HG03175 (cell line): ENCODE measurements around the gene GADD45G.

ENCODE experiments used
- ATAC-seq: cut with Tn5 transposase; IDR thresholded peaks from one replicate; pipeline ENCODE4 v1.9.1; 2021; ENCODE audit warnings: mild to moderate bottlenecking, moderate library complexity; ENCODE audit not compliant: unreplicated experiment

The GADD45G gene

DNA sequence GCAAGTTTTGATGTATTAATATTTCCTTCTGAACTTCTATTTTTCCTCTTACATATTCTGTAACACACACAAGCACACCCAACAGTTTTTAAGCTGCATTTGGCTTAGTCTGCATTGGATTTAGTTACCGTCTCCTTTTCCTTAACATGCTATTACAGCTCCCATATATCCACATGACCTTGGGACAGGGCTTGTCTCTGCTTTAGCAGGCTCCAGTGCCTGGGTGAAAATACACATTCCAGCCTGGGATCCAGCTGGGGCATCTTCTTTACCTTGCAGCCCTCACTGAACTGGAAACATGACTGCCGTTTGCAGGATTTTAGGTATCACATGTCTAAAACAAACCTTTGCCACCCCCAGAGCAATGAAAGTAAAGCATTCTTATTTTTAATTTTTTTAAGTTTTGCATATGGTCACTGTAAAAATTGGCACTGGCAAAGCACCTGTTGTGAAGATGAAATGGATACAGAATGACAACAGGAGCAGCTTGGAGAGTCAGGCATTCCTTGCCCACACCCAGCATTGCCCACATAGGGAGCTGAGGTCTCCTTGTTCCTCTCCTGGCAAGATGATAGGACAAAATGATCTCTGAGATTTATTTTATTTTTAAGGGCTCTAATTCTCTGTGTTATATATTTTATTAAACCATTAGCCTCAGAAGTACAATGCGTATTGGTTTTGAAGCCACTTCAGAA lies 4.0 kb downstream of the GADD45G start:
- ATAC-seq = no peak

DNA sequence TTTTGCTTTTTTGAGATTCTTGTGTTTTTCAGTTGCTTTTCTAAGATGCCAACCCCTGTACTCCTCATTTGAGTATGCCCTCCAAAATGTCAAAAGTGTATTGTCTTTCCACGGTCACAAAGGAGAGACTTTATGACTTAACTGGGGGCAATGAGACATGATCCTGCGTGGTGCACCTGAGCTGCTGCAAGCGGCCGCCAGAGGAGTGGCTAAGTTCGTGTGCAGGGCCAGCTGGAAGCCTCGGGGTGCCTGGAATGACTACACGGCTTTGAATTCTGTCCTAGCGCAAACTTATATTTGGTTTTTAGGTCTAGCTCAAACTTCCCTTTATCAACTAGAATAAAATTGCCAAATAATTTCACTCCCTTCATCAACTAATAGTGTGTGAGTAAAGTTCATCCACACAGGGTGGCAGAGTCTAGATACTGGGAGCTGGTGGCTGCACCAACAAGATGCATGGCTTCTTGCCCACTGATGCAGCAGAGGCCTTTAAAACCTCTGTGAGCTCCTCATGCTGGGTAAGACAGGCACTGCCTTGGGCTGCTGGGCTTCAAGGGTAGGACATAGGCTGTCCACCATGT lies 4.7 kb downstream of the GADD45G start:
- no peak for ATAC-seq

- no peak for ATAC-seq
Measured at GRCh38 chr9:89610391-89610925, 5.6 kb downstream of the GADD45G start.

GRCh38 chr9:89611425-89611824 lies 6.6 kb downstream of the GADD45G start:
- ATAC-seq = no peak

GRCh38 chr9:89612566-89613278 lies 7.9 kb downstream of the GADD45G start:
- ATAC-seq = no peak

GRCh38 chr9:89613912-89614892 lies 9.4 kb downstream of the GADD45G start:
- no peak for ATAC-seq

DNA sequence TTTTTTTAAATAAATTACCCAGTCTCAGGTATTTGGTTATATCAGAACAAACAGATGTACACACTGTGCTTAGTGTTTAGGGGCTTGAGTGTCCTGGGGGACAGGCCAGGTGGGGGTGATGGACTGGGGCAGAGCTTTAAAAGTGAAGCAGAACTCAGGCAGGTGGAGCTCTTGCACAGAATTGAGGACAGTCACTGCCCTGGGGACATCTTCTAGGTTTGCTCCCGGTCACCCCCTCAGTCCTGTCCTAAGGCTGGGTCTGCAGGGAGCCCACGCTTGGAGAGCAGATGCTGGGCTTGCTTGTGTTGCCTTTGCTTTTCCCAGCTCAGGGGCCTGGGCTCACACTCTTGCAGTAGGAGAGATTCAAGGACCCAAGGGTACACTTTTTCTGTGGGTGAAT lies 10.8 kb downstream of the GADD45G start:
- no peak for ATAC-seq

- ATAC-seq = no peak
Measured at GRCh38 chr9:89616411-89616810, 11.6 kb downstream of the GADD45G start.

GRCh38 chr9:89617978-89618377 lies 13.2 kb downstream of the GADD45G start:
- ATAC-seq = no peak

DNA sequence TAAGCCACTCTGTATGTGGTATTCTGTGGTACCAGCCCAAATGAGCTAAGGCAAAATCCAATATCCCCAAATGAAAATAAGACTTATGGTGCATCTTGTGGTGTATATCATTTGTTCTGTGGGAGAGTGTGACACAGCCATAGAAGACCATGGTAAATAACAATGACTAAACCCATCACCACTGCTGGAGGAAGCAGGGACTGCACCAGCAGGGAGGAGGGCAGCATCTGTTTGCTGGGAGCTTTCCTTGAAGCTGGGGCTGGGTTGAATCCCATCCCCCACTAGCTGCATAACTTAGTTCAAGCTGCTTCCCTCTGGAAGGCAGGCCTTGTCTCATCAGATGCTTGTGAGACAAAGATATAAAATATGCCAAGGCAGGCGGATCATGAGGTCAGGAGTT lies 14.2 kb downstream of the GADD45G start:
- no peak for ATAC-seq

DNA sequence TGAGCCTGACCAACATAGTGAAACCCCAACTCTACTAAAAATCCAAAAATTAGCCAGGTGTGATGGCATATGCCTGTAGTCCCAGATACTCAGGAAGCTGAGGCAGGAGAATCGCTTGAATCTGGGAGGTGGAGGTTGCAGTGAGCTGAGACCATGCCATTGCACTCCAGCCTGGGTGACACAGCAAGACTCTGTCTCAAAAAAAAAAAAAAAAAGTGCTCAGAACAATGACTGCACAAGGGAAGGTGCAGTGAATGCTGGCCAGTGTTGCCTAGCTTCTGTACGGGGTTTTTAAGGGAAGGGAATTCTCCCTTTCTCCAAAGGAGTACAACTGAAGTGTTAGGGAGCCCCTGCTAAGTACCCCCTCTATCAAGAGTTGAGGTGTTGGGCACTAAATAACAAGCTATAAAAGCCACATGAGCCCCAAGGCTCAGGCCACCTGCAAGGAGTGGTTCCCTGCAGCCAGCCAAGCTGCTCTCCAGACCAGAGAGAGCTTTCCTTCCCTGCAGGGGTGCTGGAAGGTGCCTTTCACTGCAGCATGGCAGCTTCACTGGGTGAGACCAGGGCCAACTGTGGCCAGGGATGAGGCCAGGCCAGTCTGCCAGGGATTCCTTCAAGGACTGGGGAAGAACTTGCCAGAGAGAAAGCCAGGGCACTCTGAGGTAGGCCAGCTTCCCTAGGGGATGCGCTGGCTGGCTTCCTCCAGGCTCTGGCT lies 14.8 kb downstream of the GADD45G start:
- ATAC-seq = no peak

DNA sequence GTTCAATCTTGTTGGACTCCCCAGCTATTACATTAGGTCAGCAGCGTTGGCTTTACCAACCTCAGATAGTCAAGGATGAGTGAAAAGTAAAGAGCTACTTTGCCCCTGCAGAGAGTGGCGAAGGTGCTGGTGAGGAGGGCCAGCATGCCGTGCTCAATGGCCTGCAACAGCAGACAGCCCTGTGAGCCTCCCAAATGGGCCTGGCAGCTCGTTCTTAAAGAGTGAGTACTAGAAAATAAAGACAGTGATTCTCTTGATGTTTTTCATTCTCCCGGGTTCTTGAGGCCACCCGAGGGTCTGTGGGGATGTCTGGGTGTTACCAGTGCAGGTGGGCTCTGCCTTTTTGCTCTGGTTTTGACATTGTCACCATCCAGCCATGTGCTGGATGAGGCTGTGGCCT lies 16.2 kb downstream of the GADD45G start:
- ATAC-seq = no peak

DNA sequence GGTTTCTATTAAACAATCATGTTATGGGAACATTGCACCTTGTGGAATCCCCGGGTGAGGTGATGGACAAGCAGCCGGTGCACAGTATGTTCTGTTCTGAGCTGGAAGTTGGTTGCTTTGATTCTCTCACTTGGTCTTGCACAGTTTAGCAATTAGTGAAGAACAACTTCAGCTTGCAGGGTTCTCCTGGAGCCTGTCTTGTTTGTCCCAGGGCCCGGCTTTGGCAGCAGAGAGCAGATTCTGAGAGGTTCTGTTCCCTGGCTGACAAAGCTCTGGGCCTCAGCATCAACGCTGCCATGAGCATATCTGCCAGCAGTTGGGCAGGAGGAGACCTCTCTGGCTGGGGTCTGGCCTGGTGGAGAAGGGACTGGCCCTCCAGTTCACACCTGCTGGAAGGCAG lies 16.9 kb downstream of the GADD45G start:
- ATAC-seq = no peak

- ATAC-seq = no peak
Measured at GRCh38 chr9:89622933-89623861, 18.4 kb downstream of the GADD45G start.

DNA sequence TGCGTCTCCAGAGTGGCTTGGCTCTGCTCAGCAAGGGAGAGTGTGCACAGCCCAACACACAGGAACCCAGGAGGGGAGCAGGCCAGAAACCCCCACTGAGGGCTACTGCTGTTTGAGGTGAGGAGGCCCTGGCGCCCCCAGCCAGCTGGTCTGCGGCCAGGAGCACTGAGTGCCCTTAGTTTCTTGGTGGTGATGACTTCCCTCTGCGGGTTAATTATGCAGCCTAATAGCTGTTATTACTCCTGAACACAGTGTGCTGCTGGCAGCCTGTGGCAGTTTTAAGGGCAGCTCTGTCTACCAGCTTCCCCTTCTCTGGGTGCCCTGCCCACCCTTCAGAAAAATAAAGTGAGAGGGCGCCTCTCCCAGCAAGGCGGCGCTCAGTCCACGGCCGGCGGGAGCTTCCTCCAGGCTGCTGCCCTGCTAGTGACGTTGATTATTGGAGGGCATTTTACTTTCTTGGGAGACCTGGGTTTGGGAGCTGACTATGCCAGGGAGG lies 19.2 kb downstream of the GADD45G start:
- ATAC-seq = no peak

GRCh38 chr9:89625721-89626687 lies 21.2 kb downstream of the GADD45G start:
- ATAC-seq = no peak

DNA sequence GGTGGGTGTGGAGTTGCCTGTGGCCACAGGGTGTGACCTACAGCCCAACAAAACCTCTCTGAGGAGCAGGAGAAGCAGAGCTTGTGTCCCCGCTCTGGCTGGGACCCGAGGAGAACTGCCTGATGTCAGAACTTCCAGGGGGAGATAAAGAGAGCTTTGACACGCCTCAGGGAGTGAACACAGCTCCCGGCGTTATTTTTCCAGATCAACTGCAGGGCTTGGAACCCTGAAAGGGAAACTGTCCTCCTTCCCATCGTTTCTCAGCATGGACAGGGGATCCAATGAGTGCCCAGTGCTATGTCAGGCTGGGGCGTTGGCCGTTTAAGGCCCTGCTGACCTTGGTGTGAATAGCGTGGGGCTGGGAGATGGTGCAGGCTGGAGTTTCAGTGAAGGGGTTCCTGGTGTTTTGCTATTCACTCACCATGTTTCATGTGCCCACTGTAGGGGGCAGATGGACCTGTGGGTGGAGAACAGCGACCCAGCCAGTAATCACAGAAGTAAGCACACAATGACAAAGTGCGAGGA lies 22.0 kb downstream of the GADD45G start:
- no peak for ATAC-seq

DNA sequence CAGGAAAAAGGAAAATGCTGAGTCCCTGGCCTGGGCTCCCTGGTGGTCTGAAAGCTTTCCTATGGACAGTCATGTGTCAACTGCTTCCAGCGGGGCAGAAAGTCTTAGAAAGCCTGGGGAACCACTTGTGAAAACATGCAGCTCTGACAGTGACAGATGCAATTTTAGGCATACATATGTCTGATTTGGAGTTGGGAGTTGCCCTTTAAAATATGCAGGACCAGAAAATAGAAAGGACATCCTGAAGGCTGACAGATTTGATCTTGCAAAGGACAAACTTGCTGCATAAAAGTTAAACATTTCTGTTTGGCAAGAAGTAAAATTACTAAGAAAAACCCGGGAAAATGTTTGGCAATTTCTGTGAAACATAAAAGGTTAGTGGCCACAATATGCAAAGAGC lies 23.8 kb downstream of the GADD45G start:
- ATAC-seq = no peak
